Epithelial cell of proximal tubule (primary cell): ENCODE measurements around the gene SLC10A7. TPM values are rescaled to one million over a fixed set of nuclear protein-coding genes. Genes with fewer than 3 reads are reported as not detected.

Source experiments
- DNase-seq: peaks from one replicate; pipeline ENCODE4 v3.0.0-alpha.2; 2011; ENCODE audit warnings: low read depth
- H3K4me3 ChIP-seq: 2 replicates; pipeline ENCODE4 v1.5.1; 2011; ENCODE audit warnings: low read depth, mild to moderate bottlenecking, low read length
- total RNA-seq: library from RNA; depleted of rRNA; stranded (reverse); fragments of >200 nt; gene quantifications from 2 replicates; pipeline ENCODE4 v1.2.3, GENCODE V29; 2015
- TF ChIP-seq, protein P1 (sequence below): conservative IDR thresholded peaks from 2 replicates; pipeline ENCODE4 v1.5.1; 2012; ENCODE audit warnings: low read depth, mild to moderate bottlenecking, low read length

SLC10A7 gene
- total RNA-seq, 1 donor from 2014 or later = 3.8 TPM

DNA sequence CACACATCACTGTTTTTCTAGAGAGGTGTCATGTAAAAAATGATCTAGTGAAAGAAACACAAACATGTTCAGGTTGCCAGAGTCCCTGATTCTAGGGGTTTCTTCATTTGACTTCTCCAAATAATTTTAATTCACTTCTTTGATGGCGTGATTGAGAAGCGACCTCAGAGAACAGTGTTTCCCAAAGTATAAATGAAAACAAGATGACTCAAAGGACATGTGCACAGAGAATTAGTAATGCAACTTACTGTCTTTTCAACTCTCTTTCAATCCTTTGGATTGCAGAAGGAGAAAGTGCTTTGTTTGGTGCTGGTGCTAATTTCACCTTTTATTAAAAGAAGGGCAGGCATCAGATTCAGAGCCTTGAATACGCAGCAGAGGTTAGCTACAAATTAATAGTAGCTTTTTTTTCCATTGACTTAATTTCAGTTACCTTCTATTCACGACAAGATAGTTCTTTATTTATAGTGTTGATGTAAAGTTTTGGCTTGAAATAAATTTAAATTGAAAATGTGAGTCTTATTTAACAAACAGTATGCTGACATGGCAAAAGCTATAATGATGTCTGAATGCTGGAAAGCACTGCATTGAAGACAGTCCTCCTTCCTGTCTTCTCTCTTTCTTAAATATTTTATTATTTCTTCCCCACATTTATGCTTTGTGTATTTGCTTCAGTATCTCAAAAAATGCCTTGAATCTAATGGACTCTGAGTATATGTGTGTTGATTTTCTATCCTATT, 85.1 kb downstream of the SLC10A7 start:
- DNase-seq = no peak
- H3K4me3 ChIP-seq = no peak overlapping the region
- TF ChIP-seq, protein P1, sequence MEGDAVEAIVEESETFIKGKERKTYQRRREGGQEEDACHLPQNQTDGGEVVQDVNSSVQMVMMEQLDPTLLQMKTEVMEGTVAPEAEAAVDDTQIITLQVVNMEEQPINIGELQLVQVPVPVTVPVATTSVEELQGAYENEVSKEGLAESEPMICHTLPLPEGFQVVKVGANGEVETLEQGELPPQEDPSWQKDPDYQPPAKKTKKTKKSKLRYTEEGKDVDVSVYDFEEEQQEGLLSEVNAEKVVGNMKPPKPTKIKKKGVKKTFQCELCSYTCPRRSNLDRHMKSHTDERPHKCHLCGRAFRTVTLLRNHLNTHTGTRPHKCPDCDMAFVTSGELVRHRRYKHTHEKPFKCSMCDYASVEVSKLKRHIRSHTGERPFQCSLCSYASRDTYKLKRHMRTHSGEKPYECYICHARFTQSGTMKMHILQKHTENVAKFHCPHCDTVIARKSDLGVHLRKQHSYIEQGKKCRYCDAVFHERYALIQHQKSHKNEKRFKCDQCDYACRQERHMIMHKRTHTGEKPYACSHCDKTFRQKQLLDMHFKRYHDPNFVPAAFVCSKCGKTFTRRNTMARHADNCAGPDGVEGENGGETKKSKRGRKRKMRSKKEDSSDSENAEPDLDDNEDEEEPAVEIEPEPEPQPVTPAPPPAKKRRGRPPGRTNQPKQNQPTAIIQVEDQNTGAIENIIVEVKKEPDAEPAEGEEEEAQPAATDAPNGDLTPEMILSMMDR = no peak

- TF ChIP-seq, protein P1 = no peak
- no peak for DNase-seq
- no peak overlapping the region for H3K4me3 ChIP-seq
Observed at GRCh38 chr4:146435962-146436361, 85.8 kb downstream of the SLC10A7 start.

GRCh38 chr4:146432065-146432464, 89.7 kb downstream of the SLC10A7 start:
- TF ChIP-seq, protein P1 = no peak
- DNase-seq = no peak
- H3K4me3 ChIP-seq = no peak overlapping the region

- TF ChIP-seq, protein P1 = no peak
- no peak for DNase-seq
- no peak overlapping the region for H3K4me3 ChIP-seq
Observed at GRCh38 chr4:146428298-146428697, 93.4 kb downstream of the SLC10A7 start.

- DNase-seq = no peak
- TF ChIP-seq, protein P1 = no peak
- H3K4me3 ChIP-seq = no peak overlapping the region
Observed at GRCh38 chr4:146417822-146418221, 103.9 kb downstream of the SLC10A7 start.

- TF ChIP-seq, protein P1 = no peak
- DNase-seq = no peak
- no peak overlapping the region for H3K4me3 ChIP-seq
Observed at GRCh38 chr4:146415829-146416228, 105.9 kb downstream of the SLC10A7 start.

- no peak overlapping the region for H3K4me3 ChIP-seq
- TF ChIP-seq, protein P1 = no peak
- no peak for DNase-seq
Observed at GRCh38 chr4:146407669-146408084, 114.1 kb downstream of the SLC10A7 start.
